GM03348 (cell line): Measurements from ENCODE around the gene CCDC170.

Experiments
- DNase-seq: peaks from one replicate; pipeline ENCODE4 v3.0.0; 2012; ENCODE audit warnings: low spot score

CCDC170 gene

DNA sequence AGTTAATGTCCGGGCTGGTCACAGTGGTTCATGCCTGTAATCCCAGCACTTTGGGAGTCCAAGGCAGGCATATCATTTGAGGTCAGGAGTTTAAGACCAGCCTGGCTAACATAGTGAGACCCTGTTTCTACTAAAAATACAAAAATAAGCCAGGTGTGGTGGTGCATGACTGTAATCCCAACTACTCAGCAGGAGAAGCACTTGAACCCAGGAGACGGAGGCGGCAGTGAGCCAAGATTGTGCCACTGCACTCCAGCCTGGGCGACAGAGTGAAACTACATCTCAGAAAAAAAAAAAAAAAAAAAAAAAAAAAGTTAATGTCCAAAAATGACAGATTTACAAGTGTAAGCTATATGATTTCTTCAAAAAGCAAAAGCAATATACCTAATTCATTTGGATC, 124.9 kb downstream of the CCDC170 start:
- no peak for DNase-seq

- DNase-seq = no peak
Observed at GRCh38 chr6:151620179-151620578, 126.4 kb downstream of the CCDC170 start.

GRCh38 chr6:151624071-151624470, 130.3 kb downstream of the CCDC170 start:
- DNase-seq = no peak

GRCh38 chr6:151624481-151624880, 130.7 kb downstream of the CCDC170 start:
- no peak for DNase-seq

GRCh38 chr6:151624900-151625536, 131.2 kb downstream of the CCDC170 start:
- DNase-seq = no peak

DNA sequence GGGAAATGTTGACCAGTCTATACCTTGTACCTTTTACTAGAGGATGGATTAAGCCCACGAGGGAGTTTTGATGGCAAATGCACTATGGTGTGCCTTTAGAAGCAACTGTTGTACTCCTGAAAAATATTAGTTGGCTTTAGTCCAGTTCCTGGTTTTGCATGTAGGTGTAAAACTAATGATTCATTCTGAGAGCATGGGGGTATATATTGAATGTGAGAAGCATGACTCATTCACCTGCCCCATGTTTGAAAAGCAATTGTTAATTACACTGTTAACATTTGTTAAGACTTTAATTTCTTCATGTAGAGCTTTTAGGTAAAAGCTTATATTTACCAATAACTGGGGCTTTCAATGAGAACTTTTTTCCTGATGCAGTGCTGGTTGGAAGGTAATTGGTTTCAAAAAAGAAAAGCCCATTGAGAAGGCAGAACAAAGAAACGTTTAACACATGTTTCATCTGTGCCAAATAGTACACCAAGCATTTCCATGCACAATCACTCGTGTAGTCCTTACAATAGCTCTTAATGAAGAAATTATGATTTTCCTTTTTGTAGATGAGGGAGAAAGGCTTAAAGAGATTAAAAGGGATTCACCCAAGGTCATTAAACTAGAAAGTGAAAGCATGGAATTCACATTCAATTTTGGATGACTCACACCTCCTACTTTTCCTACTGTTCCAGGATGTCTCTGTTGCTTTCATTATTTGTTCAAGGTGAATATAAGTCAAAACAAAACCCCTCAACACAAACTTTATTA, 134.1 kb downstream of the CCDC170 start:
- no peak for DNase-seq

DNA sequence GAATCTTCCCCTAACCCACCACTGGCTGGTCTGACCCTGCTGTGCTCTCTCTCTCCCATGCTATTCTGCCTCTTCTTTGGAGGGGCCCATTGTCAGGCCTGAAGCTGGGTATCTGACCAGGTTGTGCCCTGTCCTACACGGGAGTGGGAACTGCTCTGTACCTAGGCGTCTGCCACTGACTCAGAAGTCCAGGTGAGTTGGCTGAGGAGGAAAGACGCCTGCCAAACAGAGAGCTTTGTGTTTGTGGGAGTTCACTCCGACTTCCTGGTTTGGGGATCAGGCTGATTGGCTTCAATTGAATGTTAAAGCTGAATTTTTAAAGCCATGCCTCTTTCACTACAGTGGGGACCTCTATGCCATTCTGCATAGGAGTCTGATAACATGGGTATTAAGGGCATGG, 136.0 kb downstream of the CCDC170 start:
- no peak for DNase-seq

DNA sequence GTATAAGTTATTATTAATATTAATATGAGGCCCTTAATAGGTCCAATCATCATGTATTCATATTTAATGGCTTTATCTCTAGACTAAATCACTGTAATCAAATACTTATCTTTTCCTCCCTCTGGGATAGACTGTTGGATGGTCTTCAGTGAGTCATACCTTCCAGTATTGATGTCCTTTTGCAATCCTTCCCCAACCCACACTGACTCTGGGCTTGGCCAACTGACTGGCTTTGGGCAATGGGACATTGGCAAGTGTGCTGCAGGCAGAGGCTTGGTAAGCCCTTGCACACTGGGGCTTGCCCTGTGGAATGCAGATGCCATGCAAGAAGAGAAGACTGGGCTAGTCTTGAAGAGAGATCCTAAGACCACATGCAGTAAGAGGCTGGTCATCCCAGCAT, 136.6 kb downstream of the CCDC170 start:
- no peak for DNase-seq

DNA sequence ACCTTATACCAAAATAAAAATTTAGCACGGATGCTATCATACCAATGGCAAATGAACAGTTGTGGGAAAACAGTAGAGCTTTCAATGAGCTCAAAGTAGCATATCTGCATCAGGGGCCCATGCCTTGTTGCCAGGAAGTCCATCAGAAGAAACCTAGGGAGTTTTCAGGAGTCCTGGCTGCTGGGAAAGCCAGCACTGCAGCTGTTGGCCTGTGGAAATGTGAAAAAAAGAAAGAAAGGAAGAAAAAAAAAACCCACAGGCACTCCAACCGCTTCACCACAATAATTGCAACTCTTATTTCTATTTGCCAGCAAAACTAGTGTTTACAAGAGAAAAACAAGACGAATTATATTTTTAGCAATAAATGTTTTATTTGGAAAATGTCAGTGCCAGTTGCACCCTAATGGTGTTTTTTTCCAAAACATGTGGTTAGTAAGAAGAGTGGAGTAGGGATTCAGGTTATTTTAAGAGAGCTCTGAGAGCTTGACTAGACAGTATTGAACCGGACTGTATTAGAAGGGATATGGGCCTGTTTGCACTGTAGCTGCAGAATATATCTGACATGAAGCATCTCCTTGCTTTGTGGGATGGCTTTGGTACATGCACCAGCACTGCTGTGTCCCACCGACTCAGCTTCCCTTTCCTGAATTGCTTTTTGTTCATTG, 137.3 kb downstream of the CCDC170 start:
- DNase-seq = no peak

- DNase-seq = no peak
Observed at GRCh38 chr6:151632415-151632987, 138.7 kb downstream of the CCDC170 start.

DNA sequence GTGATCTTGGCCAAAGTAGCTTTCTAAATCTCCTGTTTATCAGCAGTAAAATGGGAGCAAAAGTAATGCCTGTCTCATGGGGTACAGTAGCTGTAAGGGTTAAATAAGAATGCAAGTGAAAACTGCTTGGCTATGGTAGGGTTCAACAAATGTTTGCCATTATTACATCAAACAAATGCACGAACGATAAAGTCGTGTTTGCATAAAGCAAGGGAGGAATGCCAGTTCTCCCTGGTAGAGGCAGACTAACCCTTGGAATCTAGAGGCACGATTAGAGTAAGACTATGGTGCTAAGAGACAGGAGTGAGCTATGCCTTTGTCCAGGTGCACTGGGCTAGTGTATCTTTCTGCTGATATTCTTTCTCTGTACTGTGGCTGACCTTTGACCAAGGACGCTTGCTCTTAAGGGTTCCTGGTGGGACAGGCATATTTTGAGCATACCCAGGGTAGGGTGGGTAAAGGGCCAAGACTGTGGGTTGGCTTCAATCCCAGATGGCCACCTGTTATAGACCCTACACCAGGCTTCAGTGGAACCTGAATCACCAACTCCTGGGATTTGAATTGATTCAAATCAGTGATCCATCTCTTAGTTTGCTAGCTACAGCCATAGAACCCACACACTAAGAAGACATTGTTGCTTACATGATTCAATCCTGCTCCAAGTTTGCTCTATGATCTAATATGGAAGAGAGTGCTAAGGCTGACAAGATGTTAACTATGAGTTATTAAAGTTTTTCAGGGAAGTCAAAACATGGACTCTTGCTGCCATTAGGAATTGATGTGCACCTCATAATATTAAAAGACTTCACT, 139.9 kb downstream of the CCDC170 start:
- DNase-seq = no peak

- no peak for DNase-seq
Observed at GRCh38 chr6:151634336-151634720, 140.5 kb downstream of the CCDC170 start.

- DNase-seq = no peak
Observed at GRCh38 chr6:151635741-151636140, 141.9 kb downstream of the CCDC170 start.

GRCh38 chr6:151637814-151638213, 144.0 kb downstream of the CCDC170 start:
- DNase-seq = no peak

DNA sequence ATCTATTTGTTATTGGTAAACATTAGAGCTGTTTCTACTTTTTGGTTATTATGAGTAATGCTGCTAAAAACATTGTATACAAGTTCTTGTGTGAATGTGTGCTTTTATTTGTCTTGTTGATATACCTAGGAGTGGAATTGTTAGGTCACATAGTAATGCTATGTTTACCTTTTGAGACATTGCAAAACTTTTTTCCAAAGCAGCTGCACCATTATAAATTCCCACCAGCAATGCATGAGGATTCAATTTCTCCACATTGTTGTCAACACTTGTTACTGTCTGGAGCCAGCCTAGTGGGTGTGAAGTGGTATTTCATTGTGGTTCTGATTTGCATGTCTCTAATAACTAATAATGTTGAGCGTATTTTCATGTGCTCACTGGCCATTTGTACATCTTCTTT, 145.9 kb downstream of the CCDC170 start:
- no peak for DNase-seq

GRCh38 chr6:151641028-151641427, 147.2 kb downstream of the CCDC170 start:
- no peak for DNase-seq

- no peak for DNase-seq
Observed at GRCh38 chr6:151647976-151648639, 154.3 kb downstream of the CCDC170 start.

DNA sequence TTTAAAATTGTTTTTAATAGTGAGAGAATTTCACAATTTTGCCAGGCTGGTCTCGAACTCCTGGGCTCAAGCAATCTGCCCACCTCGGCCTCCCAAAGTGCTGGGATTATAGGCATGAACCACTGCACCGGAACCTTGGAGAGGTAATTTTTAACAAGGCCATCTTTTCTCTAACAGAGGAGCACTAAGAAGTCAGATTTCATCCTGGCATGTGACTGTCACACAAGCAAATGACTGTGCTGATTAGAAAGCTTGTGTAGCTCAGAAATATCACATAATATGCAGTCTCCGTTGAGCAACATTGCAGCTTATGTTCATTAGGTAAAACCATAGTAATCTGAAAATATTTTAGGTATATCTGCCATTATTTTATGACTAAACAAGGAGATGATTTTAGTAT, 156.0 kb downstream of the CCDC170 start:
- no peak for DNase-seq

DNA sequence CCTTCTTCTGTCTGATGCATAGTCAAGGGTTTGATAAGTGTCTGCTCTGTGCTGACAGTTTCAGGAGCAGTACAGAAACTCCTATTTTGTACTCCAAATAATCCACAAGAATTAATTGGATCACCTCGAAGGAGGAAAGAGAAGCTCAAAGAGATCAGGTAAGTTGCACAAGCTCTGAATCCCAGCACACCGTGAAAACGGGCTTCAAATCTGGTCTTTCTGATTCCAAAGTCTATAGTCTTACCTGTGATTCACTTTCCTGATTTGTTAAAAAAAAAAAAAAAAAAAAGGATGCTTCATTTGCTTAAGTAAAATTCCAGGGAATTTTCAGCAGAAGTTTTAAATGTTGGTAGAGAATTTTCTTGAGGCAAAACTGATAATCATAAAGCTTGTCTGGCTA, 157.8 kb downstream of the CCDC170 start:
- no peak for DNase-seq

GRCh38 chr6:151652325-151652724, 158.5 kb downstream of the CCDC170 start:
- no peak for DNase-seq

DNA sequence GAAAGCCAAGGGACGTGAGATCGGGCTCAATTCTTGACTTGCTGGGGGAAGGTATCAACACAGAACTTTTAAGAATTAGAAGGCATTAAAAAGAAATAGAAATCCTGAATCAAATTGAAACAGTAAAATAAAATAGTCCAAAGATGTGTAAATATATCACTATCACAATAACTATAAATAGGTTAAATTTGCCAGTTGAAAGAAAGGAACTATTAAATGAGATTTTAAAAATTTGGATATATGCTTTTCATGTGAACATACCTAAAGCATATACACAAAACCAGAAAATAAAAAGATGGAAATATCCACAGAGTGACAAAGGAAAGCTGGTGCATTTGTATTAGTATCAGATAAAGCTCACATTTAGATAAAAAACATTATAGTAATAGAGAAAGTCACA, 161.3 kb downstream of the CCDC170 start:
- no peak for DNase-seq

GRCh38 chr6:151656392-151656791, 162.6 kb downstream of the CCDC170 start:
- DNase-seq = no peak
